Activated CD4-positive, CD25-positive, alpha-beta regulatory T cell treated with anti-CD3 and anti-CD28 coated beads, Interleukin-2, amount 50 U/mL, for 72 hours (primary cell): ENCODE results near the gene SLC4A2.
A peak's percentile ranks its signal among the peaks of the same experiment; 100 is the strongest.

Source experiments
- DNase-seq: peaks from one replicate; pipeline ENCODE4 v3.0.0; 2021

SLC4A2 gene

GRCh38 chr7:151117565-151117964, 58.2 kb downstream of the SLC4A2 start:
- DNase-seq, result no peak

- DNase-seq, result no peak
Observed at GRCh38 chr7:151118108-151119054, 59.0 kb downstream of the SLC4A2 start.

- DNase-seq, result no peak
Observed at GRCh38 chr7:151119055-151119415, 59.6 kb downstream of the SLC4A2 start.

- no peak for DNase-seq
Observed at GRCh38 chr7:151119902-151120301, 60.5 kb downstream of the SLC4A2 start.

- no peak for DNase-seq
Observed at GRCh38 chr7:151120896-151121295, 61.5 kb downstream of the SLC4A2 start.

- no peak for DNase-seq
Observed at GRCh38 chr7:151121380-151122170, 62.2 kb downstream of the SLC4A2 start.

- no peak for DNase-seq
Observed at GRCh38 chr7:151122276-151122675, 62.9 kb downstream of the SLC4A2 start.

- no peak for DNase-seq
Observed at GRCh38 chr7:151122796-151123157, 63.4 kb downstream of the SLC4A2 start.

- DNase-seq, result no peak
Observed at GRCh38 chr7:151123158-151123821, 63.9 kb downstream of the SLC4A2 start.

GRCh38 chr7:151123822-151124464, 64.6 kb downstream of the SLC4A2 start:
- peak; percentile 84 for DNase-seq

GRCh38 chr7:151124481-151124880, 65.1 kb downstream of the SLC4A2 start:
- no peak for DNase-seq

- no peak for DNase-seq
Observed at GRCh38 chr7:151124899-151125399, 65.6 kb downstream of the SLC4A2 start.

- DNase-seq, result no peak
Observed at GRCh38 chr7:151125470-151125845, 66.1 kb downstream of the SLC4A2 start.

GRCh38 chr7:151125846-151126481, 66.6 kb downstream of the SLC4A2 start:
- DNase-seq, result no peak
